Esophagus squamous epithelium (tissue), 4 donors: ENCODE results near the gene ZNF583.

Experiments used
- POLR2A ChIP-seq, 4 donors: fragments of 450-650 bp; IDR thresholded peaks; one replicate each; pipeline ENCODE4 v1.6.1; 2017; ENCODE audit warnings: antibody characterized with exemption in 4 of 4, mild to moderate bottlenecking in 4 of 4, moderate library complexity in 3 of 4
- TF ChIP-seq, protein P1 (sequence below), 6 experiments: fragments of 450-650 bp in 4 of 6; fragments of 200-600 bp in 2 of 6; sonication (generic) in 2 of 6; IDR thresholded peaks; one replicate each; pipeline ENCODE4 v1.5.1; 2016 to 2019; ENCODE audit warnings: antibody characterized with exemption in 6 of 6, mild to moderate bottlenecking in 4 of 6, moderate library complexity in 4 of 6

DNA sequence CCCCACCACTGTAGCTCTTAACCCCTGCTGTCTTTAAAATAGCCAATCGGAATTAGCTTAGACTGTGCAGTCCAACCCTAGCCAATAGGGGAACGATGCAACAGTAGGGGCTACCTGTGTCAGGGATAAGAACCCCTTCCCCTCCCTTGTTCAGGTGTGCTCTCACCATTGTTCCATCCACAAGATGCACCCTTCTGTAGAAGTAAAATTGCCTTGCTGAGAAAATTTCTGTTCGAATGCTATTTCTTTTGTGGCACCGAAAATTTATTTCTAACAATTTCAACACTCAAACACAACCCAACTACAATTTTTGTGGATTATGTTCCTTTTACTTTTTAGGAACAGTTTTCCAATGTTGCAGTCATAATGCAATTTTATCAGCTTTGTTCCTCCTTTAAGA lies 3.6 kb upstream of the ZNF583 start:
- TF ChIP-seq, protein P1, sequence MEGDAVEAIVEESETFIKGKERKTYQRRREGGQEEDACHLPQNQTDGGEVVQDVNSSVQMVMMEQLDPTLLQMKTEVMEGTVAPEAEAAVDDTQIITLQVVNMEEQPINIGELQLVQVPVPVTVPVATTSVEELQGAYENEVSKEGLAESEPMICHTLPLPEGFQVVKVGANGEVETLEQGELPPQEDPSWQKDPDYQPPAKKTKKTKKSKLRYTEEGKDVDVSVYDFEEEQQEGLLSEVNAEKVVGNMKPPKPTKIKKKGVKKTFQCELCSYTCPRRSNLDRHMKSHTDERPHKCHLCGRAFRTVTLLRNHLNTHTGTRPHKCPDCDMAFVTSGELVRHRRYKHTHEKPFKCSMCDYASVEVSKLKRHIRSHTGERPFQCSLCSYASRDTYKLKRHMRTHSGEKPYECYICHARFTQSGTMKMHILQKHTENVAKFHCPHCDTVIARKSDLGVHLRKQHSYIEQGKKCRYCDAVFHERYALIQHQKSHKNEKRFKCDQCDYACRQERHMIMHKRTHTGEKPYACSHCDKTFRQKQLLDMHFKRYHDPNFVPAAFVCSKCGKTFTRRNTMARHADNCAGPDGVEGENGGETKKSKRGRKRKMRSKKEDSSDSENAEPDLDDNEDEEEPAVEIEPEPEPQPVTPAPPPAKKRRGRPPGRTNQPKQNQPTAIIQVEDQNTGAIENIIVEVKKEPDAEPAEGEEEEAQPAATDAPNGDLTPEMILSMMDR (IDR thresholded peaks at IDR 0.05) = no peak
- TF ChIP-seq POLR2A (IDR thresholded peaks at IDR 0.05) = no peak
